Neural cell (in vitro differentiated cells): Measurements from ENCODE around the gene SPN. TPM values are rescaled to one million over a fixed set of nuclear protein-coding genes. Genes with fewer than 3 reads are reported as not detected.
"Not testable (repeated sequence)": the region's sequence is repeated elsewhere in the genome, so short reads cannot be mapped to it uniquely, and the experiment has no call there.

Experiments
- H2AFZ ChIP-seq: fragments of 200-600, 300-800 bp; sonication (generic), shearing (Covaris generic); 2 replicates; pipeline ENCODE4 v1.6.0; 2014; ENCODE audit warnings: low read depth, mild to moderate bottlenecking, antibody characterized with exemption, low read length, moderate library complexity
- H3F3A ChIP-seq: fragments of 200-600 bp; shearing (Covaris generic); 2 replicates; pipeline ENCODE4 v1.6.1; 2016; ENCODE audit warnings: mild to moderate bottlenecking, moderate library complexity, mixed read lengths, antibody characterized with exemption, low read length; ENCODE audit not compliant: insufficient read depth, poor library complexity, severe bottlenecking
- H3K27ac ChIP-seq: fragments of 200-600, 300-800 bp; sonication (generic), shearing (Covaris generic); 2 replicates; pipeline ENCODE4 v1.5.1; 2014; ENCODE audit warnings: mild to moderate bottlenecking, low read length, moderate library complexity
- H3K27me3 ChIP-seq: fragments of 300-800, 200-600 bp; sonication (generic), shearing (Covaris generic); 2 replicates; pipeline ENCODE4 v1.6.0; 2014; ENCODE audit warnings: mild to moderate bottlenecking, low read depth, low read length, moderate library complexity; ENCODE audit not compliant: insufficient read depth
- H3K36me3 ChIP-seq: fragments of 300-800, 200-600 bp; sonication (generic), shearing (Covaris generic); 2 replicates; pipeline ENCODE4 v1.5.1; 2014; ENCODE audit warnings: mild to moderate bottlenecking, antibody characterized with exemption, low read length, moderate library complexity; ENCODE audit not compliant: insufficient read depth
- H3K4me2 ChIP-seq: fragments of 300-800, 200-600 bp; sonication (generic), shearing (Covaris generic); 2 replicates; pipeline ENCODE4 v1.6.0; 2014; ENCODE audit warnings: mild to moderate bottlenecking, low read length
- H3K4me3 ChIP-seq: fragments of 300-800, 200-600 bp; sonication (generic), shearing (Covaris generic); 2 replicates; pipeline ENCODE4 v1.5.1; 2014; ENCODE audit warnings: mild to moderate bottlenecking, low read length, moderate library complexity
- H3K79me2 ChIP-seq: fragments of 200-600 bp; shearing (Covaris generic); replicated peaks from 2 replicates; pipeline ENCODE4 v1.6.0; 2014; ENCODE audit warnings: mild to moderate bottlenecking, low read length, moderate library complexity; ENCODE audit not compliant: insufficient read depth
- H3K9ac ChIP-seq: fragments of 300-800, 200-600 bp; sonication (generic), shearing (Covaris generic); 2 replicates; pipeline ENCODE4 v1.6.1; 2016; ENCODE audit warnings: mild to moderate bottlenecking, low read length, mixed read lengths
- H3K9me2 ChIP-seq: fragments of 200-600 bp; shearing (Covaris generic); 2 replicates; pipeline ENCODE4 v1.6.1; 2016; ENCODE audit warnings: mild to moderate bottlenecking, low read length, mixed read lengths; ENCODE audit not compliant: insufficient read depth
- H3K9me3 ChIP-seq: fragments of 200-600, 300-800 bp; sonication (generic), shearing (Covaris generic); 2 replicates; pipeline ENCODE4 v1.6.1; 2016; ENCODE audit warnings: mild to moderate bottlenecking, mixed run types, low read length, moderate library complexity, mixed read lengths
- H4K20me1 ChIP-seq: fragments of 200-600 bp; shearing (Covaris generic); 2 replicates; pipeline ENCODE4 v1.6.1; 2016; ENCODE audit warnings: mild to moderate bottlenecking, mixed run types; ENCODE audit not compliant: insufficient read depth
- EP300 ChIP-seq: fragments of 450-650 bp; conservative IDR thresholded peaks from 2 replicates; pipeline ENCODE4 v1.6.1; 2014; ENCODE audit warnings: antibody characterized with exemption, mild to moderate bottlenecking, moderate library complexity; ENCODE audit not compliant: poor library complexity, severe bottlenecking
- EZH2 ChIP-seq: fragments of 200-600, 300-800 bp; shearing (Covaris generic), sonication (generic); IDR thresholded peaks from 2 replicates; pipeline ENCODE4 v1.6.1; 2014; ENCODE audit warnings: antibody characterized with exemption, low read length, borderline replicate concordance, mild to moderate bottlenecking; ENCODE audit not compliant: insufficient read depth, poor library complexity, severe bottlenecking
- POLR2AphosphoS5 ChIP-seq: IDR thresholded peaks from 2 replicates; pipeline ENCODE4 v1.6.1; 2012
- RAD21 ChIP-seq: fragments of 450-650 bp; conservative IDR thresholded peaks from 2 replicates; pipeline ENCODE4 v1.6.1; 2014; ENCODE audit warnings: antibody characterized with exemption, mild to moderate bottlenecking, moderate library complexity
- SMC3 ChIP-seq: fragments of 450-650 bp; conservative IDR thresholded peaks from 2 replicates; pipeline ENCODE4 v1.6.1; 2014; ENCODE audit warnings: antibody characterized with exemption, mild to moderate bottlenecking, moderate library complexity; ENCODE audit not compliant: poor library complexity
- polyA plus RNA-seq: library from polyadenylated mRNA; depleted of rRNA; stranded (reverse); fragments of >200 nt; gene quantifications from 2 replicates; pipeline ENCODE4 v1.2.3, GENCODE V29; 2014
- TF ChIP-seq, protein P1 (sequence below): IDR thresholded peaks from 2 replicates; pipeline ENCODE4 v1.6.1; 2012; ENCODE audit warnings: borderline replicate concordance
- TF ChIP-seq, protein P2 (sequence below): fragments of 450-650 bp; IDR thresholded peaks from 2 replicates; pipeline ENCODE4 v1.5.1; 2014; ENCODE audit warnings: antibody characterized with exemption, mild to moderate bottlenecking, moderate library complexity; ENCODE audit not compliant: poor library complexity, severe bottlenecking

The SPN gene
- polyA plus RNA-seq, 1 donor from 2014 or later: 0.09 TPM

DNA sequence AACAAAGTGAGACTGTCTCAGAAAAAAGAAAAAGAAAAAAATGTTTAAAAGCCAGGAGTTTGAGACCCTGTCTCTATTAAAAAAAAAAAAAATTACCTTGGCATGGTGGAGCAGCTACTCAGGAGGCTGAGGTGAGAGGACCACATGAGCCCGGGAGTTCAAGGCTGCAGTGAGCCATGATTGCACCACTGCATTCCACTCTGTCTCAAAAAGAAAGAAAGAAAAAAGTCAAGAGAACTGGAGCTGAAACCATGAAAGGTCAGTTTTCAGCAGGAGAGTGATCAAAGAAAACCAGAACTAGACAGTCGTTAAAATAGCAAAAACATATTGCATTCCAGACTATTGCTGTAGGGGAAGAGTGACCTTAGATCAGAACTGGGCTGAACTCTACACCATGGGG is 24.7 kb downstream of the SPN start:
- no peaks in the 10 kb centered on the region for H3K36me3 ChIP-seq
- H3K9me3 ChIP-seq: no peaks in the 10 kb centered on the region
- H3K27me3 ChIP-seq: no peaks in the 10 kb centered on the region
- no peak overlapping the region for H3K27ac ChIP-seq
- no peak for TF ChIP-seq POLR2AphosphoS5
- no peak for TF ChIP-seq EP300
- TF ChIP-seq RAD21: no peak
- TF ChIP-seq SMC3: no peak
- no peak for TF ChIP-seq EZH2
- H3K79me2 ChIP-seq: no peaks in the 10 kb centered on the region
- no peak overlapping the region for H3K9ac ChIP-seq
- no peak overlapping the region for H3K4me3 ChIP-seq
- no peaks in the 10 kb centered on the region for H3K9me2 ChIP-seq
- H3F3A ChIP-seq: no peaks in the 10 kb centered on the region
- no peak overlapping the region for H2AFZ ChIP-seq
- H4K20me1 ChIP-seq: no peaks in the 10 kb centered on the region
- H3K4me2 ChIP-seq: no peak overlapping the region

DNA sequence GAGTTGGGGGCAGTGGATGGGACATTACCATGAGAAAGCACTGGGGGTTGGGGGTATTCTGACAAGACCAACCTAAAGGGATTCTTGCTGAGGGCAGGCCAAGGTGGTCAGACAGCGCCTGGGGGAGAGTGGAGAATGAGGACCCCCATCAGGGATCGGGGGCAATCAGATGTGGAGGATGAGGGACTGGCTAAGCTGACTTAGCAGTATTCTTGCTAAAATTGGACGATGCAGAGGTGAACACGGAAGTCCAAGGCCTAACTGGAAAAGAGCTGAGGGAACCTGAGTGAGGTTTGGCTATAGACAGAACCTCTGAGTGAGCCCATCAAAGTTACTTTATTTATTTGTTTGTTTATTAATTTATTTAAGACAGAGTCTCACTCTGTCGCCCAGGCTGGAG is 25.1 kb downstream of the SPN start:
- no peak overlapping the region for H3K4me2 ChIP-seq
- TF ChIP-seq, protein P1, sequence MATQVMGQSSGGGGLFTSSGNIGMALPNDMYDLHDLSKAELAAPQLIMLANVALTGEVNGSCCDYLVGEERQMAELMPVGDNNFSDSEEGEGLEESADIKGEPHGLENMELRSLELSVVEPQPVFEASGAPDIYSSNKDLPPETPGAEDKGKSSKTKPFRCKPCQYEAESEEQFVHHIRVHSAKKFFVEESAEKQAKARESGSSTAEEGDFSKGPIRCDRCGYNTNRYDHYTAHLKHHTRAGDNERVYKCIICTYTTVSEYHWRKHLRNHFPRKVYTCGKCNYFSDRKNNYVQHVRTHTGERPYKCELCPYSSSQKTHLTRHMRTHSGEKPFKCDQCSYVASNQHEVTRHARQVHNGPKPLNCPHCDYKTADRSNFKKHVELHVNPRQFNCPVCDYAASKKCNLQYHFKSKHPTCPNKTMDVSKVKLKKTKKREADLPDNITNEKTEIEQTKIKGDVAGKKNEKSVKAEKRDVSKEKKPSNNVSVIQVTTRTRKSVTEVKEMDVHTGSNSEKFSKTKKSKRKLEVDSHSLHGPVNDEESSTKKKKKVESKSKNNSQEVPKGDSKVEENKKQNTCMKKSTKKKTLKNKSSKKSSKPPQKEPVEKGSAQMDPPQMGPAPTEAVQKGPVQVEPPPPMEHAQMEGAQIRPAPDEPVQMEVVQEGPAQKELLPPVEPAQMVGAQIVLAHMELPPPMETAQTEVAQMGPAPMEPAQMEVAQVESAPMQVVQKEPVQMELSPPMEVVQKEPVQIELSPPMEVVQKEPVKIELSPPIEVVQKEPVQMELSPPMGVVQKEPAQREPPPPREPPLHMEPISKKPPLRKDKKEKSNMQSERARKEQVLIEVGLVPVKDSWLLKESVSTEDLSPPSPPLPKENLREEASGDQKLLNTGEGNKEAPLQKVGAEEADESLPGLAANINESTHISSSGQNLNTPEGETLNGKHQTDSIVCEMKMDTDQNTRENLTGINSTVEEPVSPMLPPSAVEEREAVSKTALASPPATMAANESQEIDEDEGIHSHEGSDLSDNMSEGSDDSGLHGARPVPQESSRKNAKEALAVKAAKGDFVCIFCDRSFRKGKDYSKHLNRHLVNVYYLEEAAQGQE: no peak
- TF ChIP-seq SMC3: no peak
- no peak for TF ChIP-seq EZH2
- TF ChIP-seq POLR2AphosphoS5: no peak
- TF ChIP-seq, protein P2, sequence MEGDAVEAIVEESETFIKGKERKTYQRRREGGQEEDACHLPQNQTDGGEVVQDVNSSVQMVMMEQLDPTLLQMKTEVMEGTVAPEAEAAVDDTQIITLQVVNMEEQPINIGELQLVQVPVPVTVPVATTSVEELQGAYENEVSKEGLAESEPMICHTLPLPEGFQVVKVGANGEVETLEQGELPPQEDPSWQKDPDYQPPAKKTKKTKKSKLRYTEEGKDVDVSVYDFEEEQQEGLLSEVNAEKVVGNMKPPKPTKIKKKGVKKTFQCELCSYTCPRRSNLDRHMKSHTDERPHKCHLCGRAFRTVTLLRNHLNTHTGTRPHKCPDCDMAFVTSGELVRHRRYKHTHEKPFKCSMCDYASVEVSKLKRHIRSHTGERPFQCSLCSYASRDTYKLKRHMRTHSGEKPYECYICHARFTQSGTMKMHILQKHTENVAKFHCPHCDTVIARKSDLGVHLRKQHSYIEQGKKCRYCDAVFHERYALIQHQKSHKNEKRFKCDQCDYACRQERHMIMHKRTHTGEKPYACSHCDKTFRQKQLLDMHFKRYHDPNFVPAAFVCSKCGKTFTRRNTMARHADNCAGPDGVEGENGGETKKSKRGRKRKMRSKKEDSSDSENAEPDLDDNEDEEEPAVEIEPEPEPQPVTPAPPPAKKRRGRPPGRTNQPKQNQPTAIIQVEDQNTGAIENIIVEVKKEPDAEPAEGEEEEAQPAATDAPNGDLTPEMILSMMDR: no peak

DNA sequence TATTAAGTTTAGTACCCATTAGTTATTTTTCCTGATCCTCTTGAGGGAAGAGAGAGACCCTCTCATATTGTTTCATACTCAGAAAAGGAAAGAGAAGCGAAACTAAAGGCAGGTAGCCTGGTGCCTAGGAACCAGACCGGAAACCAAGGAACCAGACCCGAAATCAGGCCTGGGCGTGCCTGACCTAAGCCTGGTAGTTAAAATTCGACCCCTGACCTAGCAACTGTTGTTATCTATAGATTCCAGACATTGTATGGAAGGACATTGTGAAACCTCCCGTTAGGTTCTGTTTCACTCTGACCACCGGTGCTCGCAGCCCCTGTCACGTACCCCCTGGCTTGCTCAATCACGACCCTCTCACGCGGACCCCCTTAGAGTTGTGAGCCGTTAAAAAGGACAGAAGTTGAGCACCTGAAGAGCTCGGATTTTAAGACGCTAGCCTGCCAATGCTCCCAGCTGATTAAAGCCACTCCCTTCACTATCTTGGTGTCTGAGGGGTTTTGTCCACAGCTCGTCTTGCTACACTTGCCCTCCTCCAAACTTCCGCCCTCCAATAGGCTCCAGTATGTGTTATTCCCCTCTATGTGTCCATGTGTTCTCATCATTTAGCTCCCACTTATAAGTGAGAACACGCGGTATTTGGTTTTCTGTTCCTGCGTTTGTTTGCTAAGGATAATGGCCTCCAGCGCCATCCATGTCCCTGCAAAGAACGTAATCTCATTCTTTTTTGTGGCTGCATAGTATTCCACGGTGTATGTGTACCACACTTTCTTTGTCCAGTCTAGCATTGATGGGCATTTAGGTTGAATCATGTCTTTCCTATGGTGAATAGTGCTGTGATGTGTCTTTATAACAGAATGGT is 26.7 kb downstream of the SPN start:
- not testable (repeated sequence) for H3F3A ChIP-seq, H3K4me3 ChIP-seq, H3K27ac ChIP-seq, H3K36me3 ChIP-seq, H3K79me2 ChIP-seq, H3K9ac ChIP-seq, H2AFZ ChIP-seq, H3K27me3 ChIP-seq, H3K9me2 ChIP-seq, H3K9me3 ChIP-seq, H4K20me1 ChIP-seq, H3K4me2 ChIP-seq

More for the DNA sequence above, 25.1 kb downstream of the SPN start:
- no peak overlapping the region for H3K9ac ChIP-seq
- no peaks in the 10 kb centered on the region for H4K20me1 ChIP-seq
- H3K9me3 ChIP-seq: no peaks in the 10 kb centered on the region
- H3K9me2 ChIP-seq: no peaks in the 10 kb centered on the region
- no peak overlapping the region for H3K27ac ChIP-seq
- no peaks in the 10 kb centered on the region for H3K79me2 ChIP-seq
- H3K36me3 ChIP-seq: no peaks in the 10 kb centered on the region
- H3F3A ChIP-seq: no peaks in the 10 kb centered on the region
- H3K27me3 ChIP-seq: no peaks in the 10 kb centered on the region
- no peak overlapping the region for H3K4me3 ChIP-seq
- no peak overlapping the region for H2AFZ ChIP-seq

DNA sequence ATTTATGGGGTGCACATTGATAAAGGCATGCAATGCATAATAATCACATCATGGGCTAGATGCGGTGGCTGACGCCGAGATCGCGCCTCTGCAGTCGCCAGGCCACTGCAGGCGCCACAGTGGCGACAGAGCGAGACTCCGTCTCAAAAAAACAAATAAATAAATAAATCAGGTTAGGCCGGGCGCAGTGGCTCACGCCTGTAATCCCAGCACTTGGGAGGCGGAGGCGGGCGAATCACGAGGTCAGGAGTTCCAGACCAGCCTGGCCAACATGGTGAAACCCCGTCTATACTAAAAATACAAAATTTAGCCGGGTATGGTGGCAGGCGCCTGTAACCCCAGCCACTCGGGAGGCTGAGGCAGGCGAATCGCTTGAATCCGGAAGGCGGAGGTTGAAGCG is 29.6 kb downstream of the SPN start:
- not testable (repeated sequence) for H3K27ac ChIP-seq, H3K4me2 ChIP-seq, H3F3A ChIP-seq, H3K36me3 ChIP-seq, H3K27me3 ChIP-seq, H4K20me1 ChIP-seq, H3K9ac ChIP-seq, H3K9me3 ChIP-seq, H2AFZ ChIP-seq, H3K9me2 ChIP-seq, H3K4me3 ChIP-seq, H3K79me2 ChIP-seq
